ENCODE results near the gene NOP14. TPM values are rescaled to one million over a fixed set of nuclear protein-coding genes. Genes with fewer than 3 reads are reported as not detected.

The NOP14 gene
- total RNA-seq, 1 donor from 2014 or later, result 17.2 TPM

GRCh38 chr4:2944586-2945526 is 18.4 kb downstream of the NOP14 start:
- no peak overlapping the region for H3K27ac Mint-ChIP-seq (ENCODE audit: unreplicated experiment)
- no peak for TF ChIP-seq CTCF (IDR thresholded peaks at IDR 0.05; ENCODE audit: partially characterized antibody, unreplicated experiment)
- no peaks in the 10 kb centered on the region for H3K4me1 Mint-ChIP-seq (ENCODE audit: low read depth, unreplicated experiment)
- DNase-seq, result no peak
- H3K4me3 Mint-ChIP-seq (ENCODE audit: unreplicated experiment), result no peak overlapping the region
- peaks cover 5% of the 10 kb centered on the region for H3K27me3 Mint-ChIP-seq (ENCODE audit: unreplicated experiment)
- no peaks in the 10 kb centered on the region for H3K9me3 Mint-ChIP-seq (ENCODE audit: unreplicated experiment)
- H3K36me3 Mint-ChIP-seq (ENCODE audit: unreplicated experiment), result peaks cover 3% of the 10 kb centered on the region

GRCh38 chr4:2944091-2944482 is 19.1 kb downstream of the NOP14 start:
- Mint-ChIP-seq H3K27ac (ENCODE audit: unreplicated experiment) (peak overlapping the region; percentile 43), H3K4me3 (ENCODE audit: unreplicated experiment) (no peak overlapping the region), H3K9me3 (ENCODE audit: unreplicated experiment) (no peaks in the 10 kb centered on the region), H3K4me1 (ENCODE audit: low read depth, unreplicated experiment) (no peaks in the 10 kb centered on the region), H3K36me3 (ENCODE audit: unreplicated experiment) (peaks cover 3% of the 10 kb centered on the region), H3K27me3 (ENCODE audit: unreplicated experiment) (peaks cover 5% of the 10 kb centered on the region)
- DNase-seq, result no peak
- TF ChIP-seq CTCF (IDR thresholded peaks at IDR 0.05; ENCODE audit: partially characterized antibody, unreplicated experiment), result no peak

- Mint-ChIP-seq H3K4me1 (ENCODE audit: low read depth, unreplicated experiment) (no peaks in the 10 kb centered on the region), H3K27ac (ENCODE audit: unreplicated experiment) (peak overlapping the region; percentile 33), H3K4me3 (ENCODE audit: unreplicated experiment) (no peak overlapping the region), H3K27me3 (ENCODE audit: unreplicated experiment) (peaks cover 5% of the 10 kb centered on the region), H3K36me3 (ENCODE audit: unreplicated experiment) (peaks cover 3% of the 10 kb centered on the region), H3K9me3 (ENCODE audit: unreplicated experiment) (no peaks in the 10 kb centered on the region)
- TF ChIP-seq CTCF (IDR thresholded peaks at IDR 0.05; ENCODE audit: partially characterized antibody, unreplicated experiment), result no peak
- no peak for DNase-seq
Observed at GRCh38 chr4:2943364-2944090, 19.7 kb downstream of the NOP14 start.

GRCh38 chr4:2942532-2943363 is 20.5 kb downstream of the NOP14 start:
- peak overlapping the region; percentile 33 for H3K27ac Mint-ChIP-seq (ENCODE audit: unreplicated experiment)
- no peaks in the 10 kb centered on the region for H3K9me3 Mint-ChIP-seq (ENCODE audit: unreplicated experiment)
- DNase-seq, result no peak
- H3K4me1 Mint-ChIP-seq (ENCODE audit: low read depth, unreplicated experiment), result peaks cover 1% of the 10 kb centered on the region
- H3K27me3 Mint-ChIP-seq (ENCODE audit: unreplicated experiment), result peaks cover 5% of the 10 kb centered on the region
- H3K4me3 Mint-ChIP-seq (ENCODE audit: unreplicated experiment), result no peak overlapping the region
- H3K36me3 Mint-ChIP-seq (ENCODE audit: unreplicated experiment), result peaks cover 3% of the 10 kb centered on the region
- no peak for TF ChIP-seq CTCF (IDR thresholded peaks at IDR 0.05; ENCODE audit: partially characterized antibody, unreplicated experiment)
